CD4-positive, alpha-beta T cell treated with Interferon gamma for 1 hour (primary cell): ENCODE results near the gene DIP2B.

Experiments
- DNase-seq: peaks from one replicate; pipeline ENCODE4 v3.0.0-alpha.2; 2020

DIP2B gene

GRCh38 chr12:50778663-50779590 lies 274.1 kb downstream of the DIP2B start:
- DNase-seq = no peak

- no peak for DNase-seq
These were observed 275.2 kb downstream of the DIP2B start for GRCh38 chr12:50780013-50780412.

- DNase-seq = no peak
These were observed 279.7 kb downstream of the DIP2B start for GRCh38 chr12:50784501-50784900.

- DNase-seq = no peak
These were observed 280.7 kb downstream of the DIP2B start for GRCh38 chr12:50785406-50786001.

GRCh38 chr12:50786498-50787231 lies 281.9 kb downstream of the DIP2B start:
- DNase-seq = no peak

- no peak for DNase-seq
These were observed 282.8 kb downstream of the DIP2B start for GRCh38 chr12:50787618-50788017.

- DNase-seq = no peak
These were observed 283.8 kb downstream of the DIP2B start for GRCh38 chr12:50788561-50788960.

GRCh38 chr12:50790081-50790480 lies 285.3 kb downstream of the DIP2B start:
- DNase-seq = no peak
